H9 (cell line): ENCODE measurements around the gene POGLUT2. TPM values are rescaled to one million over a fixed set of nuclear protein-coding genes. Genes with fewer than 3 reads are reported as not detected.

Experiments
- DNase-seq: peaks from one replicate; pipeline ENCODE4 v3.0.0-alpha.2; 2017
- H2AFZ ChIP-seq: one replicate; pipeline ENCODE4 v1.6.1; 2013; ENCODE audit warnings: mild to moderate bottlenecking, low read length, control low read depth, moderate library complexity
- H2AK5ac ChIP-seq: 2 replicates; pipeline ENCODE4 v1.6.1; 2013; ENCODE audit warnings: low read length, control low read depth, mixed read lengths; ENCODE audit not compliant: insufficient read length
- H2BK120ac ChIP-seq: one replicate; pipeline ENCODE4 v1.6.1; 2013; ENCODE audit warnings: low read depth, mild to moderate bottlenecking, low read length, control low read depth, inconsistent platforms; ENCODE audit not compliant: poor library complexity, severe bottlenecking
- H2BK12ac ChIP-seq: 2 replicates; pipeline ENCODE4 v1.6.1; 2013; ENCODE audit warnings: low read length, control low read depth, mixed read lengths, low read depth; ENCODE audit not compliant: insufficient read length
- H2BK15ac ChIP-seq: 2 replicates; pipeline ENCODE4 v1.6.1; 2013; ENCODE audit warnings: low read depth, low read length, control low read depth
- H2BK20ac ChIP-seq: one replicate; pipeline ENCODE4 v1.6.1; 2013; ENCODE audit warnings: low read depth, mild to moderate bottlenecking, low read length, control low read depth, inconsistent platforms; ENCODE audit not compliant: poor library complexity, severe bottlenecking
- H2BK5ac ChIP-seq: 2 replicates; pipeline ENCODE4 v1.6.1; 2013; ENCODE audit warnings: low read length, control low read depth, mixed read lengths; ENCODE audit not compliant: insufficient read length
- H3K14ac ChIP-seq: 2 replicates; pipeline ENCODE4 v1.6.1; 2013; ENCODE audit warnings: low read length, control low read depth; ENCODE audit not compliant: insufficient read depth
- H3K18ac ChIP-seq: 2 replicates; pipeline ENCODE4 v1.6.1; 2013; ENCODE audit warnings: low read depth, mild to moderate bottlenecking, mixed read lengths, low read length, control low read depth; ENCODE audit not compliant: insufficient read length
- H3K23ac ChIP-seq: 2 replicates; pipeline ENCODE4 v1.6.1; 2013; ENCODE audit warnings: low read length, control low read depth, mixed read lengths, low read depth; ENCODE audit not compliant: insufficient read length
- H3K23me2 ChIP-seq: 2 replicates; pipeline ENCODE4 v1.6.1; 2013; ENCODE audit warnings: low read depth, mild to moderate bottlenecking, mixed read lengths, low read length, control low read depth; ENCODE audit not compliant: insufficient read length, poor library complexity, severe bottlenecking
- H3K27ac ChIP-seq: 2 replicates; pipeline ENCODE4 v1.5.1; 2013; ENCODE audit warnings: low read length, control low read depth, mixed read lengths, low read depth; ENCODE audit not compliant: insufficient read length
- H3K27me3 ChIP-seq: 2 replicates; pipeline ENCODE4 v1.6.1; 2013; ENCODE audit warnings: low read length, control low read depth, inconsistent platforms; ENCODE audit not compliant: insufficient read depth
- H3K4ac ChIP-seq: 2 replicates; pipeline ENCODE4 v1.6.1; 2013; ENCODE audit warnings: low read depth, mild to moderate bottlenecking, control low read depth, inconsistent platforms, low read length, moderate library complexity
- H3K4me1 ChIP-seq: 2 replicates; pipeline ENCODE4 v1.6.1; 2013; ENCODE audit warnings: low read length, control low read depth, inconsistent platforms; ENCODE audit not compliant: insufficient read depth
- H3K4me2 ChIP-seq: 2 replicates; pipeline ENCODE4 v1.6.1; 2013; ENCODE audit warnings: low read length, control low read depth, mixed read lengths; ENCODE audit not compliant: insufficient read length, insufficient read depth
- H3K56ac ChIP-seq: 2 replicates; pipeline ENCODE4 v1.6.1; 2013; ENCODE audit warnings: low read depth, mild to moderate bottlenecking, mixed read lengths, low read length, control low read depth; ENCODE audit not compliant: insufficient read length
- H3K79me1 ChIP-seq: 2 replicates; pipeline ENCODE4 v1.6.1; 2013; ENCODE audit warnings: low read depth, mild to moderate bottlenecking, moderate library complexity, low read length, control low read depth, inconsistent platforms; ENCODE audit not compliant: insufficient read depth, poor library complexity, severe bottlenecking
- H3K79me2 ChIP-seq: 2 replicates; pipeline ENCODE4 v1.6.1; 2013; ENCODE audit warnings: low read length, control low read depth, inconsistent platforms; ENCODE audit not compliant: insufficient read depth
- H3K9ac ChIP-seq: 2 replicates; pipeline ENCODE4 v1.6.1; 2013; ENCODE audit warnings: low read length, control low read depth, mixed read lengths; ENCODE audit not compliant: insufficient read length; ENCODE audit errors: extremely low read depth
- H3K9me3 ChIP-seq: one replicate; pipeline ENCODE4 v1.6.1; 2013; ENCODE audit warnings: low read depth, low read length, inconsistent platforms; ENCODE audit not compliant: control insufficient read depth
- H3T11ph ChIP-seq: one replicate; pipeline ENCODE4 v1.6.1; 2013; ENCODE audit warnings: mild to moderate bottlenecking, low read length, control low read depth, inconsistent platforms
- H4K20me1 ChIP-seq: one replicate; pipeline ENCODE4 v1.6.1; 2013; ENCODE audit not compliant: control insufficient read depth, insufficient read length, insufficient read depth
- H4K5ac ChIP-seq: 2 replicates; pipeline ENCODE4 v1.6.1; 2013; ENCODE audit warnings: low read depth, mild to moderate bottlenecking, mixed read lengths, low read length, control low read depth; ENCODE audit not compliant: insufficient read length
- H4K8ac ChIP-seq: replicated peaks from 2 replicates; pipeline ENCODE4 v1.6.1; 2013; ENCODE audit warnings: low read length, control low read depth, mixed read lengths, low read depth; ENCODE audit not compliant: insufficient read length
- H4K91ac ChIP-seq: 2 replicates; pipeline ENCODE4 v1.6.1; 2013; ENCODE audit warnings: low read depth, mild to moderate bottlenecking, moderate library complexity, mixed read lengths, low read length, control low read depth; ENCODE audit not compliant: insufficient read length
- H3K27ac Mint-ChIP-seq, 3 experiments: 2 replicates in 2 of 3; 3 replicates in 1 of 3; pipeline ENCODE4 v1.8.0; 2020 to 2021; ENCODE audit warnings: mixed read lengths in 3 of 3, mild to moderate bottlenecking in 1 of 3, moderate library complexity in 1 of 3
- H3K27me3 Mint-ChIP-seq: 2 replicates; pipeline ENCODE4 v1.8.0; 2021; ENCODE audit warnings: low read depth, mild to moderate bottlenecking, moderate library complexity, mixed read lengths
- H3K36me3 Mint-ChIP-seq, 3 experiments: 2 replicates in 2 of 3; 3 replicates in 1 of 3; pipeline ENCODE4 v1.8.0; 2020 to 2021; ENCODE audit warnings: low read depth in 3 of 3, mixed read lengths in 3 of 3; ENCODE audit not compliant: insufficient read depth in 1 of 3
- H3K4me1 Mint-ChIP-seq, 2 experiments: 2 replicates each; pipeline ENCODE4 v1.8.0; 2020; ENCODE audit warnings: mixed read lengths in 2 of 2
- H3K4me3 Mint-ChIP-seq, 2 experiments: 2 replicates in 1 of 2; 3 replicates in 1 of 2; pipeline ENCODE4 v1.8.0; 2020 to 2021; ENCODE audit warnings: mild to moderate bottlenecking in 2 of 2, mixed read lengths in 2 of 2, moderate library complexity in 1 of 2
- H3K9me3 Mint-ChIP-seq, 2 experiments: 2 replicates in 1 of 2; 3 replicates in 1 of 2; pipeline ENCODE4 v1.8.0; 2020; ENCODE audit warnings: mild to moderate bottlenecking in 2 of 2, mixed read lengths in 2 of 2, moderate library complexity in 1 of 2
- WGBS: extraction: QIAGEN DNeasy Blood & Tissue Kit; methylation state at CpG from one replicate; pipeline ENCODE4 v1.1.7; 2013; ENCODE audit warnings: missing lambda C conversion rate, low lambda C conversion rate, mixed read lengths; ENCODE audit not compliant: insufficient read length; ENCODE audit errors: extremely low coverage; 5-methylcytosine and 5-hydroxymethylcytosine counted together
- total RNA-seq: library from RNA; stranded (reverse); gene quantifications from 2 replicates; pipeline ENCODE4 v1.2.1, GENCODE V29; 2021
- TF ChIP-seq, protein P1 (sequence below): fragments of 200-600 bp; sonication (generic); conservative IDR thresholded peaks from 3 replicates; pipeline ENCODE4 v1.8.0; 2021; ENCODE audit warnings: antibody characterized with exemption, mild to moderate bottlenecking

The POGLUT2 gene
- total RNA-seq, 1 experiment from 2014 or later = 23.5 TPM

GRCh38 chr13:102846261-102847015 is 47.7 kb upstream of the POGLUT2 start:
- Histone ChIP-seq H2BK5ac (no peak overlapping the region), H3K23me2 (peaks cover 7% of the 10 kb centered on the region), H3K14ac (no peak overlapping the region), H3K27ac (no peak overlapping the region), H3K56ac (no peak overlapping the region), H3K18ac (no peak overlapping the region), H3K23ac (no peak overlapping the region), H2BK20ac (no peak overlapping the region), H3K4me1 (no peaks in the 10 kb centered on the region; the same call in 1 of the 2 replicates), H3K79me1 (no peaks in the 10 kb centered on the region), H2BK120ac (no peak overlapping the region), H3K9ac (peak overlapping the region; percentile 67), H3K4ac (no peak overlapping the region), H4K20me1 (no peaks in the 10 kb centered on the region), H2AK5ac (no peak overlapping the region), H3T11ph (no peak overlapping the region), H2AFZ (no peak overlapping the region), H4K5ac (no peak overlapping the region), H3K4me2 (peak overlapping the region; percentile 98), H3K9me3 (no peaks in the 10 kb centered on the region), H4K91ac (no peak overlapping the region), H3K79me2 (peaks cover 2% of the 10 kb centered on the region; the same call in 1 of the 2 replicates), H3K27me3 (no peaks in the 10 kb centered on the region), H4K8ac (no peak overlapping the region), H2BK15ac (no peak overlapping the region), H2BK12ac (no peak overlapping the region)
- no CpG with 5 or more reads among the region's 31 CpGs for WGBS
- peak overlapping the region; percentile 92 to 97 (median 94) for H3K27ac Mint-ChIP-seq
- H3K4me3 Mint-ChIP-seq = peak overlapping the region; percentile 92 to 96
- H3K36me3 Mint-ChIP-seq = no peaks in the 10 kb centered on the region
- peaks cover 11 to 14% of the 10 kb centered on the region in 2 experiments for H3K4me1 Mint-ChIP-seq
- no peaks in the 10 kb centered on the region for H3K9me3 Mint-ChIP-seq
- no peaks in the 10 kb centered on the region for H3K27me3 Mint-ChIP-seq
- TF ChIP-seq, protein P1, sequence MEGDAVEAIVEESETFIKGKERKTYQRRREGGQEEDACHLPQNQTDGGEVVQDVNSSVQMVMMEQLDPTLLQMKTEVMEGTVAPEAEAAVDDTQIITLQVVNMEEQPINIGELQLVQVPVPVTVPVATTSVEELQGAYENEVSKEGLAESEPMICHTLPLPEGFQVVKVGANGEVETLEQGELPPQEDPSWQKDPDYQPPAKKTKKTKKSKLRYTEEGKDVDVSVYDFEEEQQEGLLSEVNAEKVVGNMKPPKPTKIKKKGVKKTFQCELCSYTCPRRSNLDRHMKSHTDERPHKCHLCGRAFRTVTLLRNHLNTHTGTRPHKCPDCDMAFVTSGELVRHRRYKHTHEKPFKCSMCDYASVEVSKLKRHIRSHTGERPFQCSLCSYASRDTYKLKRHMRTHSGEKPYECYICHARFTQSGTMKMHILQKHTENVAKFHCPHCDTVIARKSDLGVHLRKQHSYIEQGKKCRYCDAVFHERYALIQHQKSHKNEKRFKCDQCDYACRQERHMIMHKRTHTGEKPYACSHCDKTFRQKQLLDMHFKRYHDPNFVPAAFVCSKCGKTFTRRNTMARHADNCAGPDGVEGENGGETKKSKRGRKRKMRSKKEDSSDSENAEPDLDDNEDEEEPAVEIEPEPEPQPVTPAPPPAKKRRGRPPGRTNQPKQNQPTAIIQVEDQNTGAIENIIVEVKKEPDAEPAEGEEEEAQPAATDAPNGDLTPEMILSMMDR = no peak
- DNase-seq = peak; percentile 37
